CD14-positive monocyte (primary cell): Measurements from ENCODE around the gene CCDC3. TPM values are rescaled to one million over a fixed set of nuclear protein-coding genes. Genes with fewer than 3 reads are reported as not detected.

ENCODE experiments used
- DNase-seq, 3 donors: peaks; one replicate each; pipeline ENCODE4 v3.0.0-alpha.2; 2011 to 2022
- H2AFZ ChIP-seq: 2 replicates; pipeline ENCODE4 v1.6.0; 2012; ENCODE audit warnings: mild to moderate bottlenecking, low read depth, low read length, inconsistent platforms; ENCODE audit not compliant: insufficient read depth, poor library complexity, severe bottlenecking
- H3K27ac ChIP-seq, 2 donors: 1 replicate in 1 of 2; 2 replicates in 1 of 2; pipeline ENCODE4 v1.5.1; 2012 to 2013; ENCODE audit warnings: low read length in 2 of 2, control low read depth in 1 of 2, inconsistent platforms in 1 of 2, low read depth in 1 of 2, mild to moderate bottlenecking in 1 of 2
- H3K27me3 ChIP-seq, 2 donors: one replicate each; pipeline versions ENCODE4 v1.6.0 to v1.6.1; 2011 to 2013; ENCODE audit warnings: low read length in 2 of 2; ENCODE audit not compliant: control insufficient read depth in 2 of 2, insufficient read depth in 2 of 2
- H3K36me3 ChIP-seq, 2 donors: replicated peaks in 1 of 2; 1 replicate in 1 of 2; 2 replicates in 1 of 2; pipeline versions ENCODE4 v1.5.1 to v1.6.1; 2012 to 2013; ENCODE audit warnings: low read length in 2 of 2, control low read depth in 1 of 2, inconsistent platforms in 1 of 2, mild to moderate bottlenecking in 1 of 2; ENCODE audit not compliant: insufficient read depth in 2 of 2, control insufficient read depth in 1 of 2
- H3K4me1 ChIP-seq, 2 donors: 1 replicate in 1 of 2; 2 replicates in 1 of 2; pipeline versions ENCODE4 v1.5.1 to v1.6.1; 2012 to 2013; ENCODE audit warnings: low read length in 2 of 2, control low read depth in 1 of 2, inconsistent platforms in 1 of 2, mild to moderate bottlenecking in 1 of 2, moderate library complexity in 1 of 2; ENCODE audit not compliant: insufficient read depth in 2 of 2, control insufficient read depth in 1 of 2
- H3K4me2 ChIP-seq: replicated peaks from 2 replicates; pipeline ENCODE3; 2012; ENCODE audit warnings: low read length, moderate library complexity, mild to moderate bottlenecking; ENCODE audit not compliant: poor library complexity, severe bottlenecking; ENCODE audit errors: extremely low read depth
- H3K4me3 ChIP-seq, 3 experiments: fragments of 200-600 bp in 1 of 3; sonication (generic) in 1 of 3; replicated peaks in 1 of 3; 1 replicate in 2 of 3; 2 replicates in 1 of 3; pipeline ENCODE4 v1.5.1; 2011 to 2013; ENCODE audit warnings: low read length in 3 of 3, mild to moderate bottlenecking in 3 of 3, control low read depth in 2 of 3, low read depth in 2 of 3, inconsistent platforms in 1 of 3, moderate library complexity in 1 of 3
- H3K79me2 ChIP-seq: 2 replicates; pipeline ENCODE4 v1.6.0; 2012; ENCODE audit warnings: mild to moderate bottlenecking, control low read depth, inconsistent platforms, low read length, moderate library complexity; ENCODE audit not compliant: insufficient read depth
- H3K9ac ChIP-seq: 2 replicates; pipeline ENCODE4 v1.6.0; 2017; ENCODE audit warnings: low read length, mild to moderate bottlenecking; ENCODE audit not compliant: insufficient read depth, poor library complexity, severe bottlenecking
- H3K9me3 ChIP-seq, 2 donors: replicated peaks in 1 of 2; 1 replicate in 1 of 2; 2 replicates in 1 of 2; pipeline versions ENCODE4 v1.5.1 to v1.6.1; 2012 to 2013; ENCODE audit warnings: low read length in 2 of 2, control low read depth in 1 of 2; ENCODE audit not compliant: control insufficient read depth in 1 of 2, insufficient read depth in 1 of 2
- H4K20me1 ChIP-seq: 2 replicates; pipeline ENCODE4 v1.6.0; 2012; ENCODE audit warnings: mild to moderate bottlenecking, low read length, control low read depth, moderate library complexity; ENCODE audit not compliant: insufficient read depth
- H3K27ac Mint-ChIP-seq, 7 donors: one replicate each; pipeline ENCODE4 v1.8.0; 2020; ENCODE audit warnings: mild to moderate bottlenecking in 7 of 7, mixed read lengths in 7 of 7, moderate library complexity in 6 of 7, inconsistent platforms in 2 of 7
- H3K27me3 Mint-ChIP-seq, 3 donors: one replicate each; pipeline ENCODE4 v1.8.0; 2021 to 2022; ENCODE audit warnings: low read depth in 3 of 3, mild to moderate bottlenecking in 3 of 3, mixed read lengths in 3 of 3, moderate library complexity in 3 of 3, inconsistent platforms in 1 of 3
- H3K36me3 Mint-ChIP-seq, 2 donors: one replicate each; pipeline ENCODE4 v1.8.0; 2020; ENCODE audit warnings: mixed read lengths in 2 of 2, inconsistent platforms in 1 of 2, mild to moderate bottlenecking in 1 of 2
- H3K4me1 Mint-ChIP-seq: one replicate; pipeline ENCODE4 v1.8.0; 2020; ENCODE audit warnings: mild to moderate bottlenecking, mixed read lengths
- H3K4me3 Mint-ChIP-seq, 2 donors: one replicate each; pipeline ENCODE4 v1.8.0; 2020; ENCODE audit warnings: mild to moderate bottlenecking in 2 of 2, mixed read lengths in 2 of 2, moderate library complexity in 1 of 2
- H3K9me3 Mint-ChIP-seq, 7 donors: one replicate each; pipeline ENCODE4 v1.8.0; 2020 to 2022; ENCODE audit warnings: mixed read lengths in 7 of 7, mild to moderate bottlenecking in 6 of 7, moderate library complexity in 6 of 7, inconsistent platforms in 2 of 7
- CTCF ChIP-seq: fragments of 200-600 bp; IDR thresholded peaks from one replicate; pipeline ENCODE4 v1.8.0; 2022; ENCODE audit warnings: antibody characterized with exemption, mild to moderate bottlenecking
- WGBS: methylation state at CpG from one replicate; pipeline ENCODE4 v1.1.5; 2013; ENCODE audit warnings: missing lambda C conversion rate; ENCODE audit not compliant: insufficient coverage; 5-methylcytosine and 5-hydroxymethylcytosine counted together
- intact Hi-C, 2 donors: fragments of 100-400 bp; cut with micrococcal nuclease; formaldehyde crosslinking; loops; one replicate each; pipeline versions ENCODE4 v1.15.0 to v1.15.1; 2023
- polyA plus RNA-seq, 3 donors: library from polyadenylated mRNA; depleted of rRNA in 1 of 3; unstranded in 2 of 3; stranded (reverse) in 1 of 3; fragments of 300-500 nt in 2 of 3; fragments of >200 nt in 1 of 3; fragmentation: Illumina TruSeq in 2 of 3; gene quantifications; 1 replicate in 2 of 3; 2 replicates in 1 of 3; pipeline ENCODE4 v1.2.3, GENCODE V29; 2012 to 2021

The CCDC3 gene
- polyA plus RNA-seq, 3 donors: not detected

GRCh38 chr10:12958546-12959110, 42.9 kb downstream of the CCDC3 start:
- H3K79me2 ChIP-seq: no peaks in the 10 kb centered on the region
- H3K9me3 Mint-ChIP-seq: peaks cover 17 to 39% (median 27%) of the 10 kb centered on the region in 7 donors
- H3K4me3 ChIP-seq: no peak overlapping the region
- H3K36me3 Mint-ChIP-seq: no peaks in the 10 kb centered on the region
- no peak for TF ChIP-seq CTCF
- no peaks in the 10 kb centered on the region for H3K4me1 ChIP-seq
- H3K36me3 ChIP-seq: no peaks in the 10 kb centered on the region
- no peak overlapping the region for H3K27ac Mint-ChIP-seq
- no peak for DNase-seq
- H3K4me2 ChIP-seq: no peak overlapping the region
- no peak overlapping the region for H3K9ac ChIP-seq
- no peak overlapping the region for H2AFZ ChIP-seq
- H4K20me1 ChIP-seq: no peaks in the 10 kb centered on the region
- H3K4me1 Mint-ChIP-seq: no peaks in the 10 kb centered on the region
- H3K9me3 ChIP-seq: peaks cover 8 to 27% of the 10 kb centered on the region in 2 donors
- WGBS: 89% methylated on average over 2 of the region's 5 CpGs
- H3K27me3 Mint-ChIP-seq: peaks cover 0 to 2% (median 0%) of the 10 kb centered on the region in 3 donors
- H3K4me3 Mint-ChIP-seq: no peak overlapping the region
- no peak overlapping the region for H3K27ac ChIP-seq
- intact Hi-C loops: no loop called here
- no peaks in the 10 kb centered on the region for H3K27me3 ChIP-seq

- H3K4me3 Mint-ChIP-seq: no peak overlapping the region
- H3K36me3 Mint-ChIP-seq: no peaks in the 10 kb centered on the region
- H3K4me1 Mint-ChIP-seq: no peaks in the 10 kb centered on the region
Observed at GRCh38 chr10:12957081-12957480, 44.4 kb downstream of the CCDC3 start.

More at GRCh38 chr10:12957081-12957480, 44.4 kb downstream of the CCDC3 start:
- H3K27ac ChIP-seq: no peak overlapping the region
- no peak overlapping the region for H3K9ac ChIP-seq
- no peak overlapping the region for H3K4me2 ChIP-seq
- H3K4me3 ChIP-seq: no peak overlapping the region
- H2AFZ ChIP-seq: no peak overlapping the region
- no peaks in the 10 kb centered on the region for H3K79me2 ChIP-seq
- TF ChIP-seq CTCF: no peak
- no peak for DNase-seq
- H3K9me3 ChIP-seq: peaks cover 13 to 41% of the 10 kb centered on the region in 2 donors
- Mint-ChIP-seq H3K9me3 (peaks cover 27 to 50% (median 37%) of the 10 kb centered on the region in 7 donors), H3K27me3 (peaks cover 0 to 1% (median 0%) of the 10 kb centered on the region in 3 donors), H3K27ac (no peak overlapping the region)
- WGBS: 91% methylated on average over 8 of the region's 8 CpGs
- H3K36me3 ChIP-seq: no peaks in the 10 kb centered on the region
- H3K27me3 ChIP-seq: no peaks in the 10 kb centered on the region
- no peaks in the 10 kb centered on the region for H4K20me1 ChIP-seq
- H3K4me1 ChIP-seq: no peaks in the 10 kb centered on the region
- intact Hi-C loops: no loop called here
